HepG2 (cell line): ENCODE data around the gene VDAC2. TPM values are rescaled to one million over a fixed set of nuclear protein-coding genes. Genes with fewer than 3 reads are reported as not detected.
A peak's percentile ranks its signal among the peaks of the same experiment; 100 is the strongest.

Source experiments
- CSRNP1 ChIP-seq: sonication (generic); formaldehyde crosslinking; IDR thresholded peaks from 2 replicates; pipeline ENCODE4 v1.8.1; 2023; ENCODE audit warnings: mild to moderate bottlenecking, missing genetic modification reagents
- NFATC3 ChIP-seq: sonication (generic); formaldehyde crosslinking; IDR thresholded peaks from 2 replicates; pipeline ENCODE4 v1.5.1; 2020; ENCODE audit warnings: mild to moderate bottlenecking, missing genetic modification reagents
- PPARG ChIP-seq: conservative IDR thresholded peaks from 2 replicates; pipeline ENCODE4 v1.6.1; 2016; ENCODE audit warnings: missing biosample characterization, missing genetic modification reagents
- RAD21 ChIP-seq: fragments of 450-650 bp; formaldehyde crosslinking; IDR thresholded peaks from 2 replicates; pipeline ENCODE4 v1.5.0; 2020; ENCODE audit warnings: mild to moderate bottlenecking
- RAD51 ChIP-seq: fragments of 450-650 bp; IDR thresholded peaks from 2 replicates; pipeline ENCODE4 v1.6.1; 2016; ENCODE audit warnings: borderline replicate concordance
- RFXAP ChIP-seq: sonication (generic); formaldehyde crosslinking; IDR thresholded peaks from 2 replicates; pipeline ENCODE4 v1.4.0; 2020; ENCODE audit warnings: missing genetic modification reagents, borderline replicate concordance
- SMAD9 ChIP-seq: sonication (generic); formaldehyde crosslinking; IDR thresholded peaks from 2 replicates; pipeline ENCODE4 v1.5.1; 2020; ENCODE audit warnings: mild to moderate bottlenecking, missing genetic modification reagents
- SP5 ChIP-seq: IDR thresholded peaks from 2 replicates; pipeline ENCODE4 v1.6.1; 2016; ENCODE audit warnings: low read depth, borderline replicate concordance
- TFAP4 ChIP-seq: sonication (generic); IDR thresholded peaks from 2 replicates; pipeline ENCODE4 v1.6.1; 2016; ENCODE audit warnings: low read depth, borderline replicate concordance
- ZMYM4 ChIP-seq: sonication (generic); formaldehyde crosslinking; IDR thresholded peaks from 2 replicates; pipeline ENCODE4 v1.8.1; 2023; ENCODE audit warnings: mild to moderate bottlenecking, missing genetic modification reagents
- ZNF230 ChIP-seq: sonication (generic); formaldehyde crosslinking; IDR thresholded peaks from 2 replicates; pipeline ENCODE4 v1.4.0; 2020; ENCODE audit warnings: mild to moderate bottlenecking, missing genetic modification reagents
- ZNF263 ChIP-seq: sonication (generic); formaldehyde crosslinking; IDR thresholded peaks from 2 replicates; pipeline ENCODE4 v1.4.0; 2020; ENCODE audit warnings: missing genetic modification reagents
- ZNF337 ChIP-seq: sonication (generic); formaldehyde crosslinking; IDR thresholded peaks from 2 replicates; pipeline ENCODE4 v1.5.1; 2020; ENCODE audit warnings: missing genetic modification reagents, low read depth, mild to moderate bottlenecking, borderline replicate concordance
- ZNF775 ChIP-seq: sonication (generic); formaldehyde crosslinking; IDR thresholded peaks from 2 replicates; pipeline ENCODE4 v1.4.0; 2020; ENCODE audit warnings: missing genetic modification reagents, mild to moderate bottlenecking, moderate library complexity, borderline replicate concordance
- polyA plus RNA-seq, 8 experiments: library from polyadenylated mRNA; depleted of rRNA in 3 of 8; stranded (reverse) in 7 of 8; unstranded in 1 of 8; fragments of >200 nt; fragmentation: Illumina TruSeq in 4 of 8; extraction: Trizol in 4 of 8; gene quantifications; 2 replicates each; pipeline versions ENCODE4 v1.2.1 to v1.2.3, GENCODE V29; 2011 to 2016; ENCODE audit warnings: low read depth in 4 of 8, missing spikeins in 1 of 8, mixed read lengths in 1 of 8; ENCODE audit not compliant: insufficient read depth in 1 of 8
- total RNA-seq, 5 experiments: library from RNA; depleted of rRNA; stranded (reverse); fragments of >200 nt; fragmentation: Illumina TruSeq; extraction: Trizol; gene quantifications; 2 replicates each; pipeline ENCODE4 v1.2.3, GENCODE V29; 2016; ENCODE audit warnings: low read depth in 1 of 5
- TF ChIP-seq, protein P1 (sequence below): sonication (generic); formaldehyde crosslinking; IDR thresholded peaks from 2 replicates; pipeline ENCODE4 v1.4.0; 2020; ENCODE audit warnings: mild to moderate bottlenecking, missing genetic modification reagents, borderline replicate concordance
- TF ChIP-seq, protein P2 (sequence below): sonication (generic); formaldehyde crosslinking; IDR thresholded peaks from 2 replicates; pipeline ENCODE4 v1.5.0; 2020; ENCODE audit warnings: mild to moderate bottlenecking, missing genetic modification reagents
- TF ChIP-seq, protein P3 (sequence below): sonication (generic); formaldehyde crosslinking; IDR thresholded peaks from 2 replicates; pipeline ENCODE4 v1.9.0; 2022; ENCODE audit warnings: missing genetic modification reagents, mild to moderate bottlenecking, borderline replicate concordance

Gene VDAC2
- total and polyA plus RNA-seq, 2 of the 13 experiments (the other 11 are each of a cell fraction or from before 2014, with no cell fraction given), result 67.9 to 222 TPM

- TF ChIP-seq, protein P1, sequence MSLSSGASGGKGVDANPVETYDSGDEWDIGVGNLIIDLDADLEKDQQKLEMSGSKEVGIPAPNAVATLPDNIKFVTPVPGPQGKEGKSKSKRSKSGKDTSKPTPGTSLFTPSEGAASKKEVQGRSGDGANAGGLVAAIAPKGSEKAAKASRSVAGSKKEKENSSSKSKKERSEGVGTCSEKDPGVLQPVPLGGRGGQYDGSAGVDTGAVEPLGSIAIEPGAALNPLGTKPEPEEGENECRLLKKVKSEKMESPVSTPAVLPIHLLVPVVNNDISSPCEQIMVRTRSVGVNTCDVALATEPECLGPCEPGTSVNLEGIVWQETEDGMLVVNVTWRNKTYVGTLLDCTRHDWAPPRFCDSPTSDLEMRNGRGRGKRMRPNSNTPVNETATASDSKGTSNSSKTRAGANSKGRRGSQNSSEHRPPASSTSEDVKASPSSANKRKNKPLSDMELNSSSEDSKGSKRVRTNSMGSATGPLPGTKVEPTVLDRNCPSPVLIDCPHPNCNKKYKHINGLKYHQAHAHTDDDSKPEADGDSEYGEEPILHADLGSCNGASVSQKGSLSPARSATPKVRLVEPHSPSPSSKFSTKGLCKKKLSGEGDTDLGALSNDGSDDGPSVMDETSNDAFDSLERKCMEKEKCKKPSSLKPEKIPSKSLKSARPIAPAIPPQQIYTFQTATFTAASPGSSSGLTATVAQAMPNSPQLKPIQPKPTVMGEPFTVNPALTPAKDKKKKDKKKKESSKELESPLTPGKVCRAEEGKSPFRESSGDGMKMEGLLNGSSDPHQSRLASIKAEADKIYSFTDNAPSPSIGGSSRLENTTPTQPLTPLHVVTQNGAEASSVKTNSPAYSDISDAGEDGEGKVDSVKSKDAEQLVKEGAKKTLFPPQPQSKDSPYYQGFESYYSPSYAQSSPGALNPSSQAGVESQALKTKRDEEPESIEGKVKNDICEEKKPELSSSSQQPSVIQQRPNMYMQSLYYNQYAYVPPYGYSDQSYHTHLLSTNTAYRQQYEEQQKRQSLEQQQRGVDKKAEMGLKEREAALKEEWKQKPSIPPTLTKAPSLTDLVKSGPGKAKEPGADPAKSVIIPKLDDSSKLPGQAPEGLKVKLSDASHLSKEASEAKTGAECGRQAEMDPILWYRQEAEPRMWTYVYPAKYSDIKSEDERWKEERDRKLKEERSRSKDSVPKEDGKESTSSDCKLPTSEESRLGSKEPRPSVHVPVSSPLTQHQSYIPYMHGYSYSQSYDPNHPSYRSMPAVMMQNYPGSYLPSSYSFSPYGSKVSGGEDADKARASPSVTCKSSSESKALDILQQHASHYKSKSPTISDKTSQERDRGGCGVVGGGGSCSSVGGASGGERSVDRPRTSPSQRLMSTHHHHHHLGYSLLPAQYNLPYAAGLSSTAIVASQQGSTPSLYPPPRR (CRISPR knock-in tag), result peak; percentile 69
- TF ChIP-seq, protein P2, sequence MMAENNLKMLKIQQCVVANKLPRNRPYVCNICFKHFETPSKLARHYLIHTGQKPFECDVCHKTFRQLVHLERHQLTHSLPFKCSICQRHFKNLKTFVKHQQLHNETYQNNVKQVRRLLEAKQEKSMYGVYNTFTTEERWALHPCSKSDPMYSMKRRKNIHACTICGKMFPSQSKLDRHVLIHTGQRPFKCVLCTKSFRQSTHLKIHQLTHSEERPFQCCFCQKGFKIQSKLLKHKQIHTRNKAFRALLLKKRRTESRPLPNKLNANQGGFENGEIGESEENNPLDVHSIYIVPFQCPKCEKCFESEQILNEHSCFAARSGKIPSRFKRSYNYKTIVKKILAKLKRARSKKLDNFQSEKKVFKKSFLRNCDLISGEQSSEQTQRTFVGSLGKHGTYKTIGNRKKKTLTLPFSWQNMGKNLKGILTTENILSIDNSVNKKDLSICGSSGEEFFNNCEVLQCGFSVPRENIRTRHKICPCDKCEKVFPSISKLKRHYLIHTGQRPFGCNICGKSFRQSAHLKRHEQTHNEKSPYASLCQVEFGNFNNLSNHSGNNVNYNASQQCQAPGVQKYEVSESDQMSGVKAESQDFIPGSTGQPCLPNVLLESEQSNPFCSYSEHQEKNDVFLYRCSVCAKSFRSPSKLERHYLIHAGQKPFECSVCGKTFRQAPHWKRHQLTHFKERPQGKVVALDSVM, result peak; percentile 89
- TF ChIP-seq PPARG (CRISPR knock-in tag) (no peak; the same call in 1 of the 2 replicates), ZNF263 (CRISPR knock-in tag) (peak; percentile 55), RAD21 (CRISPR knock-in tag) (no peak), RAD51 (no peak), ZNF775 (CRISPR knock-in tag) (no peak), NFATC3 (CRISPR knock-in tag) (no peak), ZNF337 (no peak), RFXAP (CRISPR knock-in tag) (peak; percentile 39; the same call in 1 of the 2 replicates), TFAP4 (no peak), SMAD9 (no peak), ZNF230 (CRISPR knock-in tag) (no peak), ZMYM4 (CRISPR knock-in tag) (0 out of 2 replicates have a peak, but pooled peaks have one; percentile 47), CSRNP1 (CRISPR knock-in tag) (no peak), SP5 (CRISPR knock-in tag) (no peak)
- TF ChIP-seq, protein P3, sequence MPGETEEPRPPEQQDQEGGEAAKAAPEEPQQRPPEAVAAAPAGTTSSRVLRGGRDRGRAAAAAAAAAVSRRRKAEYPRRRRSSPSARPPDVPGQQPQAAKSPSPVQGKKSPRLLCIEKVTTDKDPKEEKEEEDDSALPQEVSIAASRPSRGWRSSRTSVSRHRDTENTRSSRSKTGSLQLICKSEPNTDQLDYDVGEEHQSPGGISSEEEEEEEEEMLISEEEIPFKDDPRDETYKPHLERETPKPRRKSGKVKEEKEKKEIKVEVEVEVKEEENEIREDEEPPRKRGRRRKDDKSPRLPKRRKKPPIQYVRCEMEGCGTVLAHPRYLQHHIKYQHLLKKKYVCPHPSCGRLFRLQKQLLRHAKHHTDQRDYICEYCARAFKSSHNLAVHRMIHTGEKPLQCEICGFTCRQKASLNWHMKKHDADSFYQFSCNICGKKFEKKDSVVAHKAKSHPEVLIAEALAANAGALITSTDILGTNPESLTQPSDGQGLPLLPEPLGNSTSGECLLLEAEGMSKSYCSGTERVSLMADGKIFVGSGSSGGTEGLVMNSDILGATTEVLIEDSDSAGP, result peak; percentile 56; the same call in 1 of the 2 replicates
Observed at GRCh38 chr10:75189266-75190096, 21.1 kb upstream of the VDAC2 start (continued).
